ENCODE data around the gene OPRL1.

Gene OPRL1

DNA sequence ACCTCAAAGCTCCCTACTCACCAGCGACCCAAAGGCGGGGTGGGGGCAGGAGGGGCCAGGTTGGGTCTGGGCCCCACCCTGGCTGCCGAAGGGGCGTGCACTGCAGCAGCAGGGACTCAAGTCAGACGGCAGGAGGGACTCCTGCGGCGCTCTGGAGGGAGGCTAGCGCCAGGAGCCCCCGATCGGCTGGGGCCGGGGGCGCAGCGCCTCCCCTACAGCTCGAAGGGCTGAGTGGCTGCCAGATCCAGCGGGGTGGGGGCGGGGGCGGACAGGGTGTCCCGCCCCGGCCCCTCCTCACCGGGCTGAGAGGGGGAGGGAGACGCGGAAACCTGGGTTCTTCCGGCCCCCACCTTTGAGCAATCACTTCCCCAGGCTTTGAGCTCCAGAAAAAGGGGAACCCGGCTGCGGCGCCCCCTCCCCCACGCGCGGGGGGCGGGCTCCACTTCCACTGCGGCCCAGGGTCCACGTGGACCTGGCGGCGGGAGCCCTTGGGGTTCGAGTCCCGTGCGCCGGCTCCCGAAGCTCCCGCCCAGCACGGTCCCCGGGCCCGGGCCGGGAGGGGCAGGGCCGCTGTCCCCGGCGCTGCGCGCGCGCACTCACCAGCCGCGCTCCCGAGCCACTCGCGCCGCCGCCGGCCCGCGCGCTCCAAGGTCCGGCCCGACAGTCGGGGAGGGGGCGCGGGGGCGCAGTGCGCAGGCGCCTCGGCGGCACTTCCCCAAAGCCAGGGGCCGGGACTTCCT lies 439 bp upstream of the OPRL1 start, which contains the start of gene RGS19:
Gene RGS19 (minus strand): TSS at position 246 of the 740 bp plus-strand sequence. CDS start 2,632 bp downstream, outside the sequence.
- no peak for DNase-seq (ENCODE audit: low read depth, low spot score)

DNA sequence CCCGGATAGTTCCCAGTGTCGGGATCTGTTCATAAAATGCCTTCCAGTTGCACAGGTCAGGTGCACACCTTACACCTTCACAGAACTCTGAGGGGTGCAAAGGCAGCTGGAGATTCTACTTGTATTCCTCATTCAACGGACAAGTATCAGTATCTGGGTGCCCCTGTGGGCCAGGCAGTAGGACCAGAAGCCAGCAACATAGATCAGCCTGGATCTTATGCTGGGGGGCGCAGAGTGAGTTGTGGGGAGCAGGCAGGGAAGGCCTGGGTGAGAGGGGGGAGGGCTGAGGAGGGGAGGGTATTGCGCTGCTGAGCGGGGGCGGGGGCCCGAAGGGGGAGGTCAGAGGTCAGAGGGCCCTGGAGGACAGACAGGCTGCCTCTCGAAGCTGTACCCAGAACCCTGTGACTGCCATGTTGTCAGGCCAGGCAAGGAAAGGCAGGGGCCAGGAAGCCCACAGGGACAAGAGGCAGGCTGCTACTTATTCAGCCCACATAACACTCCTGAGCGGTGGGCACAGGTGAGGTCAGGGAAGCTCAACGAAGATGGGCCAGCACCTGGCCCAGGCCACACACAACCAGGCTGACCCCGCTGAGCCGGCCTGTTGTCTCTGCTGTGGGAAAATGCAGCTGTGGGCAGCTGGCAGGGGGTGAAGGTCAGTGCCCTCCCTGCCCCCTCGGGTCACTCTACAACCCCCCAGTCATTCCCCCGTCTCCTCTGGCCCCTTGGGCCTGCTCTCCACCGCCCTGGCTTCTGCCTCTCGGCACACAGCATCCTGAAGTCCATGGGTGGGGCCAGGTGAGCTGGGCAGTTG lies 1.1 kb downstream of the OPRL1 start:
- CTCF ChIA-PET, result interaction anchor here (0.6 to 8.7 kb wide), 6 partner anchors 9 to 241 kb away, joined by 3 to 51 read pairs (median 3); no protein-coding TSS in a partner anchor
- TF ChIP-seq, protein P1, sequence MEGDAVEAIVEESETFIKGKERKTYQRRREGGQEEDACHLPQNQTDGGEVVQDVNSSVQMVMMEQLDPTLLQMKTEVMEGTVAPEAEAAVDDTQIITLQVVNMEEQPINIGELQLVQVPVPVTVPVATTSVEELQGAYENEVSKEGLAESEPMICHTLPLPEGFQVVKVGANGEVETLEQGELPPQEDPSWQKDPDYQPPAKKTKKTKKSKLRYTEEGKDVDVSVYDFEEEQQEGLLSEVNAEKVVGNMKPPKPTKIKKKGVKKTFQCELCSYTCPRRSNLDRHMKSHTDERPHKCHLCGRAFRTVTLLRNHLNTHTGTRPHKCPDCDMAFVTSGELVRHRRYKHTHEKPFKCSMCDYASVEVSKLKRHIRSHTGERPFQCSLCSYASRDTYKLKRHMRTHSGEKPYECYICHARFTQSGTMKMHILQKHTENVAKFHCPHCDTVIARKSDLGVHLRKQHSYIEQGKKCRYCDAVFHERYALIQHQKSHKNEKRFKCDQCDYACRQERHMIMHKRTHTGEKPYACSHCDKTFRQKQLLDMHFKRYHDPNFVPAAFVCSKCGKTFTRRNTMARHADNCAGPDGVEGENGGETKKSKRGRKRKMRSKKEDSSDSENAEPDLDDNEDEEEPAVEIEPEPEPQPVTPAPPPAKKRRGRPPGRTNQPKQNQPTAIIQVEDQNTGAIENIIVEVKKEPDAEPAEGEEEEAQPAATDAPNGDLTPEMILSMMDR (IDR thresholded peaks at IDR 0.05; ENCODE audit: insufficient read depth, low read length, missing control alignments), result no peak
- DNase-seq (ENCODE audit: low read depth, low spot score), result no peak
- POLR2A ChIA-PET, result no interaction called here
- H3K4me3 ChIP-seq (ENCODE audit: low read depth, low read length), result no peak overlapping the region

More for the DNA sequence above, 439 bp upstream of the OPRL1 start, which contains the start of gene RGS19:
- H3K4me3 ChIP-seq (ENCODE audit: low read depth, low read length), result peak within 1 kb of the TSS; percentile 67
- TF ChIP-seq, protein P1 (IDR thresholded peaks at IDR 0.05; ENCODE audit: insufficient read depth, low read length, missing control alignments), result no peak
- ChIA-PET CTCF (interaction anchor here (0.7 to 8.7 kb wide), 6 partner anchors 9 to 42 kb away, joined by 3 to 51 read pairs (median 4); no protein-coding TSS in a partner anchor), POLR2A (interaction anchor here (1.2 to 2.3 kb wide), 2 partner anchors 10 to 14 kb away, joined by 3 to 7 read pairs; no protein-coding TSS in a partner anchor)

DNA sequence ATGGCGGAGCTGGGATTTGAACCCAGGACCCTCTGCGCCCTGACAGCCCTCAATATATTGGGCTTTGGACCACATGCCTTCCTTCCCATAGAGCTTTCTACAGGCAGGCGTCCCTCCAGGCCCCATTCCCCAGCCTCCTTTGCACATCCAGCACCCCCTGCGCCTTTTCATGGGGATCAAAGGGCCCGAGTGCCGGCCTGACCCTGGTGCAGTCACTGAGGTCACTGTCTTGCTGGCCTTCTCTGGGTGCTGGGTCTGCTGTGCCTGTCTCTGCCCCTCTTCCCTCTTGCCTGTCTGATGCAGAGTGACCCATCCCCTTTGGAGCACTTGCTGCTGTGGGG lies 1.7 kb downstream of the OPRL1 start:
- DNase-seq (ENCODE audit: low read depth, low spot score), result no peak
- POLR2A ChIA-PET, result no interaction called here
- H3K4me3 ChIP-seq (ENCODE audit: low read depth, low read length), result no peak overlapping the region
- CTCF ChIA-PET, result interaction anchor here (0.7 to 8.7 kb wide), 4 partner anchors 9 to 40 kb away, joined by 3 to 51 read pairs (median 3); no protein-coding TSS in a partner anchor
- TF ChIP-seq, protein P1 (IDR thresholded peaks at IDR 0.05; ENCODE audit: insufficient read depth, low read length, missing control alignments), result no peak

DNA sequence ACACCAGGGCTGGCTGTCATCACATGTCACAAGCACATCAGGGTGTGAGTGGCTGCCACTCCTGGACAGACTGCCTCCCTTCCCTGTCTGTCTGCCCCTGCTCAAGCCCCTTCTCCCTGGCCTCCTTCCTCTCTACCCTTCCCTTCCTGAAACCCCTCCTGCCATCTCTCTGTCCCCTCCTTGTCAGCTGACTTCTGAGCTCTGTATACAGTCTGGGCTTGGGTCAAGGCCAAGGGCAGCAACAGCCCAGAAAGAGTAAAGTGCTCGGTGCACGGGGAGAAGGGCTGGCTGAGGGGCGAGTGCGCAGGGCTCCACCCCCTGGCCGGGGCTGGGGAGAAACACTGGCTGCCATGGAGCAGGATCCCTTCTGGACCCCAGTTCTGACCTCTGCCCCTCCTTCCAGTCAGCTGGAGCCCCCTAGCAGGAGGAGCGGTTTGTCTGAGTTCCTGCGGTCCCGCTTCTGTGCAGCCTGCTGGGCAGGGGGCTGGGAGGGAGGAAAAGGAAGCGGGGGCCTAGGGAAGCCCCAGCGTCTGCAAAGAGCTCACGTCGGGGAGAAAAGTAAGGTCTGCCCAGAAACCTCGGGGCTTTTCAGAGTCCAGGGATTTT lies 2.3 kb downstream of the OPRL1 start:
- no peak for DNase-seq (ENCODE audit: low read depth, low spot score)
- POLR2A ChIA-PET, result no interaction called here
- TF ChIP-seq, protein P1 (IDR thresholded peaks at IDR 0.05; ENCODE audit: insufficient read depth, low read length, missing control alignments), result no peak
- CTCF ChIA-PET, result interaction anchor here (1.0 to 8.7 kb wide), 5 partner anchors 8 to 107 kb away, joined by 3 to 51 read pairs (median 4); no protein-coding TSS in a partner anchor
- H3K4me3 ChIP-seq (ENCODE audit: low read depth, low read length), result no peak overlapping the region

DNA sequence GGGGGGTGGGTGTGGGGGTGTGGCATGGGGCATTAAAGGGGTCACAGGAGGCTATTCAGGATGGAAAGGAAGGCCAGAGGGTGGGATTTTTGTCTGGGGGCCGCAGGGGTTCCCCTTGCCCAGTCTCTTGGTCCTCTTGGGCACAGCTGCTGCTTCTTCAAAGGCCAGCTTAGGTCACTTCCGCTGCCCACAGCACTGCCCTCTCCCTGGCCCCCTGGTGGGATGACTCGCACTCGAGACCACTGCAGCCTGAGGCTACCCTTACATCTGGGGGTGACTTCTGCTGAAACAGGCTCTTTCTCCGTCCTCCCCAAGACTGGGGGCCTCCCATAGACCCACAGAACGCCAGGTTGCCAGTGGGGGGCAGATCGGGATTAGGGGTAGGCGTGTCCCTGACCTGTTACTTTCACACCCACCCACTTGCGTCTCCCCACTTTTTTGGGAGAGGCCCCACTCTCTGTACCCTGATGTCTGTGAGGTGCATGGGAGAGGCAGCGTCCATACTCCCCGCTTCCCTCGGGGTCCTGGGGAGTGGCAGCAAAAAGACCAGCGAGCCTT lies 3.0 kb downstream of the OPRL1 start:
- ChIA-PET CTCF (interaction anchor here (1.0 to 8.7 kb wide), 8 partner anchors 14 to 108 kb away, joined by 3 to 51 read pairs (median 4); partner anchors contain the start of genes PRPF6 and TCEA2), POLR2A (no interaction called here)
- no peak for DNase-seq (ENCODE audit: low read depth, low spot score)
- peak overlapping the region; percentile 37 for H3K4me3 ChIP-seq (ENCODE audit: low read depth, low read length)
- TF ChIP-seq, protein P1 (IDR thresholded peaks at IDR 0.05; ENCODE audit: insufficient read depth, low read length, missing control alignments), result no peak
